ENCODE results near the gene ZFX. TPM values are rescaled to one million over a fixed set of nuclear protein-coding genes. Genes with fewer than 3 reads are reported as not detected.
"Not testable (repeated sequence)": the region's sequence is repeated elsewhere in the genome, so short reads cannot be mapped to it uniquely, and the experiment has no call there.

ZFX gene
- total RNA-seq, result 10 to 100 TPM; 67.6 to 69.9 TPM
- long read RNA-seq, donor 1, full-length matches to known transcripts, result 1 of 10 reads
- long read RNA-seq, donor 1, partial matches to known transcripts, result 0 of 10 reads
- long read RNA-seq, donor 1, other reads (novel, unspliced or antisense), result 9 of 10 reads
- long read RNA-seq, donor 2, partial matches to known transcripts, result 16 of 36 reads
- long read RNA-seq, donor 2, other reads (novel, unspliced or antisense), result 20 of 36 reads

DNA sequence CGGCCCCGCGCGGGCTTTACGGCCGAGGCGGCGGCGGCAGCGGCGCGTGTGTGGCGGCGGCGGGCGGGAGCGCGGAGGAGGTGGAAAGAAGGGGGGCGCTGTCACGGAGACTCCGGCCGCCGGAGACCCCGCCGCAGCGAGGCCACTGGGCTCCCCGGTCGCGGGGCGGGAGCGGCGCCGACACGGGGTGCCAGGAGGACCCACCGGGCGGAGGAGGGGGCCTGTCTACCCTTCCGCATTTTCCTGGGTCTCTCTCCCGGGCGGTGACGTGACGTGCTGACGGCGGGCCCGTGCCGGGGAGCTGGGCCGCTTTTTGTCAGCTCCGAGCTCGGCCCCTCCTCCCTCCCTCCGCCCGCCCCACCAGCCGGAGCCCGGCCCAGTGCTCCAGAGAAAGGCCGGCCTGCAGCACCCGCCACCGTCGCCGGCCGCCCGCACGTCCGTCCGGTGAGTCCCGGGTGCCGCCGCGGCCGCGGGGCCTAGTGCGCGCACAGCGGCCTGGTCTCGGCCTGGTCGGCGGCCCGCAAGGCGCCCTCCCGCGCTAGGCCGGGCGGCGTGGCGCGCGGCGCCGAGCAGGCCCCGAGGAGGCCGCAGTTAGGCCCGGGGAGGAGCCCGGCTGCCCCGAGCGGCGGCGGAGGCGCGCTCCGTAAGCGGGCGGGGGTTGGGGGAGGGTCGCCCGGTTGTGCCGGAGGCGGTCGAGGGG lies at the start of gene ZFX:
TSS of gene ZFX (plus strand) at position 379 of the 700 bp plus-strand sequence. CDS start 23,014 bp downstream, outside the sequence.
- intact Hi-C loops (cut with DNase I), result loop anchor here in 1 of 2 donors (5.0 kb wide), 1 partner anchor 143 kb away; no protein-coding TSS in a partner anchor
- peak; percentile 93 for DNase-seq (ENCODE audit: low spot score)

DNA sequence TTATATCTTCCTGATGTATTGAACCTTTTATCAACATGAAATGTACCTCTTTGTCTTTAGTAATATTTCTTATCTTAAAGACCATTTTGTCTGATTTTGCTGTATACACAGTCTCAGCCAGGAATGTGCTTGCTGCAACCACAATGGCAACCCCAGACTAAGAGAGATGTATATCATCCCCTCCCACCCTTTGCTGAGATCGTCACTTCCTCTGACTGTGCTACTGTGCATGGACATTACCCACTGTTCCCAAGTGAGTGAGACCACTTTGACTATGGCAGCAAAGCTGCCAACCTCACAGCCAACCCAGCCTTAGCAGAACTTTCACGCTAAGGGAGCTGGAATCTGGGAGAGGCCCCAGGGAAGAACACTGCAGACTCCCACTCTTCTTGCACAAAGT lies 48.8 kb upstream of the ZFX start:
- no peak for DNase-seq (ENCODE audit: low spot score)
- intact Hi-C loops (cut with DNase I), result no loop called here

DNA sequence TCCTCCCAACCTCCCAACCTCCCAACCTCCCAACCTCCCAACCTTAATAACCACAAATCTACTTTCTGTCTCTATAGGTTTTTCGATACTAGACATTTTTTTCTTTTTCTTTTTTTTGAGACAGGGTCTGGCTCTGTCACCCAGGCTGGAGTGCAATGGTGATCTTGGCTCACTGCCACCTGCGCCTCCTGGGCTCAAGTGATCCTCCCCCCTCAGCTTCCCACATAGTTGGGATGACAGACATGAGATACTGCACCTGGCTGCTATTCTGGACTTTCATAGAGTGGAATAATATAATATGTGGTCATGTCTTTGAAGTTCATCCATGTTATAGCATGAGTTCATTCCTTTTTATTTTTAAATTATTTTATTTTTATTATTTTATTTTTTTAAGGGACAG lies 39.5 kb upstream of the ZFX start:
- DNase-seq (ENCODE audit: low spot score), result no peak
- intact Hi-C loops (cut with DNase I), result no loop called here

DNA sequence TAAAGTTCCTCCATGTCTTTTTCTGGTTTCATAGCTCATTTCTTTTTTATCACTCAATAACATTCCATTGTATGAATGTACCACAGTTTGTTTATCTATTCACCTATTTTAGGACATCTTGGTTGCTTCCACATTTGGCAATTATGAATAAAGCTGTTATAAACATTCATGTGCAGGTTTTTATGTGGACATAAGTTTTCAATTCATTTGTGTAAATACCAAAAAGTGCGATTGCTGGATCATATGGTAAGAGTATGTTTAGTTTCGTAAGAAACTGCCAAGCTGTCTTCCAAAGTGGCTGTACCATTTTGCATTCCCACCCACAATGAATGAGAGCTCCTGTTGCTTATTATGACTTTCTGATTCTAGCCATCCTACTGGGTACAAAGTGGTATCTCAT lies 36.3 kb upstream of the ZFX start:
- no peak for DNase-seq (ENCODE audit: low spot score)
- intact Hi-C loops (cut with DNase I), result no loop called here

DNA sequence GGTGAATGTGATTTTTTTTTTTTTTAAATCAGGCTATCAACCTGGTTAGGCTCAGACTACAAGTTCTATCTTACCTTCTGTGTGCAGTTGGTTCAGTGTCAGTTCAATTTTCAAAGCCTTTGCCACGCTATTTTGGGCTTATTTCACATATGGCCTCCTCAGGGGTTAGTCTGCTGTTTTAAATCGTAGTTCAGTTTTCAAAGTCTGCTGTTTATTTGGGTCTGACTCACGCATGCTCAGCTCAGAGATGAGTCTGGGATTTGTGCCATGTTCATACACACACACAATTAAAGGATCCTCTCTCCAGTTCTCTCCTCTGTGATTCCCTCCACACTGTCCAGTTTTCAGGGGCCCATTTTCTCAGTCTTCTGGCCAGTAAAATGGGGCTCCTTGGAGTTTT lies 32.3 kb upstream of the ZFX start:
- DNase-seq (ENCODE audit: low spot score), result no peak

DNA sequence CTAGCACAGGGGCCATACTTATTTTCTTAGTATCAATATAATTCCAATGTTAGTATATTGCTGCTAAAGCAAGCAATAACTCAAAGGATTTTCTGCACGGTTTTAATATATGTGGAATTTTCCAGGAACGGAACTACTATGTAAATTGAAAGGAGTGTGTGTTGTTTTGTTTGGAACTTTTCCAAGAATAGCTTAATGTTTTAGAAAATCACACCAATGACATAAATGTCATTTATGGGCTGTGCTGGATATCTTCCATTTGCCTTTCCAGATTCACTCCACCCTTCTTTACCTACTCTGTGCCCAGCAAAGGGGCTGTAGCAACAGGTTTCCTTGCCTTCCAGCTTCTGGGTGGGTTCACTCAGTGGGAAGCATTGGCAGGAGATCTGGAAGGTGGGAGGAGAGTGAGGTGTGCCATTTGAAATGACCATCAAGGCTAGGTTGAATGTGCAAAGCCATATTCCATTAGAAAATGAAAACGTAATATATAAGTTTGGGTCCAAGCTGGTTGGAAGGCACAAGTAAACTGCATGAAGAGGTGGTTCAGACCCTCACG lies 25.2 kb upstream of the ZFX start:
- intact Hi-C loops (cut with DNase I), result no loop called here
- DNase-seq (ENCODE audit: low spot score), result no peak

More for the DNA sequence above, 32.3 kb upstream of the ZFX start:
- intact Hi-C loops (cut with DNase I), result no loop called here

DNA sequence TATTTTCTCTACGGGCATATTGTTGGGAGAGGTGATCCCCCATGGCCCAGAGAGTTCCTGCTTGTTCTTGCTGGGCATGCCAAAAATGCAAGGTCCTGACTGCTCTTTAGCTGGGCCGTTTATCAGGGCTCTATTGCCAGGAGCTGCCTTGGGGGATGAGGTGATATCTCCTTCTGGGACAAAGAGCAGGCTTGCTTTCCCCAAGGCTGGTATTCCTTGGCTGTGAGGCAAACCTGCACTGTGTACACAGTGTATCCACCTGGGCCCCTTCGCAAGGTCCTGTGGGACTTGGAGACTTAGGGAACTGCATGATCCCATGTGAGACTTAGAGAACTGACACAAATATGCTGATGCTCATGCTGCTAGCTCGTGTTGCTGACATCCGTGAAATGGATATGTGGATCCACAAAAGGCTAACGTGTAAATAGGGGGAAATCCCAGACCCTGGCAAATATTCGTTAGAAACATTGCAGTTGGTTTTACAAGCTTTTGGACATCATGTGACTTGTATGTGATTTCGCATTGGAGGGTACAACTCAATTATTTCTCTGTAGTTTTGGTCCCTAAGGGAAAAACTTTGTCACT lies 24.4 kb upstream of the ZFX start:
- intact Hi-C loops (cut with DNase I), result no loop called here
- no peak for DNase-seq (ENCODE audit: low spot score)

DNA sequence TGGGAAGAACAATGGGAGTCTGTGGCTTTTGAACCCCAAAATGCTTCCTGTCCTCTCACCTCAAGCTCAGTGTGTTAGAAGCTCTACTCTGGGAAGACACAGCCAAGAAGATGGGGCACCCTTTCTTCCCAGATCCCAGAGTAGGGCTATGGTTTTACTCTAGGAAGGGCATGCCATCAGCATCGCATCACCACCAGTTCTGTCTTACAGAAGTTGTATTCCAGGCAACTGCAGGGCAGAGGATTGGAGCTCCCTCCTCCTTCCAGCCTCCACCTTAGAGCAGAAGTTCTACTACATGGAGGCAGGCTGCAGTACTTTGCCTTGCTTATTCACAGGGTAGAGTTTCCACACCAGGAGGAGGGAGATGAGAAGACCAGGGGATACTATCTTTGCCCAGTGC lies 18.1 kb upstream of the ZFX start:
- intact Hi-C loops (cut with DNase I), result no loop called here

DNA sequence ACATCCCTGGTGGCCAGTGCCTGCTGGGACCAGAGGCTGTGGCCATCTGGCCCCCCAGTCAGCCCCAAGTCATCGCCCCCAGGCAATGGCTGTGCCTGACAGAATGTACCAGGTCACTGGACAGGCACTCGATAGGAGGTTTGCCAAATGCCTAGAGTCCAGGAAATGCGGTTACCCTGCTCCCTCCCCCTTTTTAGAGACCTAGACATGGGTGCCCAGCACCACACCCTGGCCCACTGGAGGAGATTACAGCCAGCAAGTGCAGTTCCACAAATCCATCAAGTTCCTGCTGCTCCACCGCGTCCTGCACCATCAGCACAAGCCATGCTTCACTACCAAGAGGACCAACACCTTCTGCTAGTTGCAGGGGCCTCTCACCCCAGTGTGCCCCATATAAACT lies 16.2 kb upstream of the ZFX start:
- no peak for DNase-seq (ENCODE audit: low spot score)
- intact Hi-C loops (cut with DNase I), result no loop called here

More for the DNA sequence above, 18.1 kb upstream of the ZFX start:
- no peak for DNase-seq (ENCODE audit: low spot score)

DNA sequence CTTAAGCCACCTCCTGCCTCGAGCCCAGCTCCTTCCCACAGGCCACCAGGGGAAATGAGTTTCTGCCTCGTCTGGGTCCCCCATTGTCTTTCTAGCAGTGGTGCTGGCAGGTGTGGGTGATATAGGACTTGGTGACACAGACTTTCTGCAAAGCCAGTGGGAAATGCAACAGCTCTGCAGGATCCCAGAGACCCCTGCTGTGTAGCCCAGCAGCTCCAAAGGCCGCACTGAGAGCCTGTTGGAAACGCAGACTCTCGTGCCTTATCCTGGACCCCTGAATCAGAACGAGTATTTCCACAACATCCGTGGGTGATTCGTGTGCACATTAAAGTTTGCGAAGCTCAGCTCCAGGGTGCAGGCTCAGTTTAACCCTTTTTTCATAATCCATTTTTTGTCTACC lies 13.8 kb upstream of the ZFX start:
- DNase-seq (ENCODE audit: low spot score); intact Hi-C loops (cut with DNase I): not testable (repeated sequence)

DNA sequence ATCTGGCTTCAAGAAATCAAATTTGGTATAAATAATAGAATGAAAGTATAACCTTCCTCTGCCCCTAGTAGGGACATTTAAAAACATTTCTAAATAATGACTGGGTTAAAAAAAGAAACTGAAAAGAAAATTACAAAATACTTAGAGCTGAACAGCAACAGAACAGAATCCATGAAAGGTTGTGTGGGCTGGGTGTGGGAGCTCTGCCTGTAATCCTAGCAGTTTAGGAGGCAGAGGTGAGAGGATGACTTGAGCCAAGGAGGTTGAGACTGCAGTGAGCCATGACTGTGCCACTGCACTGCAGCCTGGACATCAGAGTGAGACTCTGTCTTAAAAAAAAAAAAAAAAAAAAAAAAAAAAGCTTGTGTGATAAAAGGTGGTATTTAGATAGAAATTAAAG lies 12.3 kb upstream of the ZFX start:
- intact Hi-C loops (cut with DNase I), result no loop called here
- DNase-seq (ENCODE audit: low spot score), result no peak

DNA sequence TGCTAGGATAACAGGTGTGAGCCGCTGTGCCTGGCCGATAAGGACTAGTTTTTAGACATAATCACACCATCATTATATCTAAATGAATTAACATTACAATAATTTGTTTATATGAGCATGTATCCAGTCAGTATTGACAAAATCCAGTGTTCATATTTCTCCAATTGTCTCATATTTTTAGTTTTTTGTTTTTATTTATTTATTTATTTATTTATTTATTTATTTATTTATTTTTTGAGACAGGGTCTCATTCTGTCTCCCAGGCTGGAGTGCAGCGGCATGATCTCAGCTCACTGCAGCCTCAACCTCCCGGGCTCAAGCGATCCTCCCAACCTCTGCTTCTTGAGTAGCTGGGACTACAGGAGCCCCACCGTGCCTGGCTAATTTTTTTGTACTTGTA lies 5.5 kb upstream of the ZFX start:
- DNase-seq (ENCODE audit: low spot score), result not testable (repeated sequence)

DNA sequence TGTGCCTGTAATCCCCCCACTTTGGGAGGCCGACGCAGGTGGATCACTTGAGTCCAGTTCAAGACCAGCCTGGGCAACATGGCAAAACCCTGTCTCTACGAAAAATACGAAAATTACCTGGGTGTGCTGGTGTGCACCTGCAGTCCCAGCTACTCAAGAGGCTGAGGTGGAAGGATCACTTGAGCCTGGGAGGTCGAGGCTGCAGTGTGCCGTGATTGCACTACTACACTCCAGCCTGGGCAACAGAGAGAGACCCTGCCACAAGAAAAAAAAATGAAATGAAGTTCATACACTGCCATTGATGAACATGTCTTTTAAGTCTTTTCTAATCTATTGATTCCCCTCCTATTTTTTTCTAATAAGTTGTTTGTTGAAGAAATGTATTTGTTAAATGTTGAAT lies 5.0 kb upstream of the ZFX start:
- intact Hi-C loops (cut with DNase I), result no loop called here
- no peak for DNase-seq (ENCODE audit: low spot score)

More for the DNA sequence above, 5.5 kb upstream of the ZFX start:
- intact Hi-C loops (cut with DNase I), result not testable (repeated sequence)

DNA sequence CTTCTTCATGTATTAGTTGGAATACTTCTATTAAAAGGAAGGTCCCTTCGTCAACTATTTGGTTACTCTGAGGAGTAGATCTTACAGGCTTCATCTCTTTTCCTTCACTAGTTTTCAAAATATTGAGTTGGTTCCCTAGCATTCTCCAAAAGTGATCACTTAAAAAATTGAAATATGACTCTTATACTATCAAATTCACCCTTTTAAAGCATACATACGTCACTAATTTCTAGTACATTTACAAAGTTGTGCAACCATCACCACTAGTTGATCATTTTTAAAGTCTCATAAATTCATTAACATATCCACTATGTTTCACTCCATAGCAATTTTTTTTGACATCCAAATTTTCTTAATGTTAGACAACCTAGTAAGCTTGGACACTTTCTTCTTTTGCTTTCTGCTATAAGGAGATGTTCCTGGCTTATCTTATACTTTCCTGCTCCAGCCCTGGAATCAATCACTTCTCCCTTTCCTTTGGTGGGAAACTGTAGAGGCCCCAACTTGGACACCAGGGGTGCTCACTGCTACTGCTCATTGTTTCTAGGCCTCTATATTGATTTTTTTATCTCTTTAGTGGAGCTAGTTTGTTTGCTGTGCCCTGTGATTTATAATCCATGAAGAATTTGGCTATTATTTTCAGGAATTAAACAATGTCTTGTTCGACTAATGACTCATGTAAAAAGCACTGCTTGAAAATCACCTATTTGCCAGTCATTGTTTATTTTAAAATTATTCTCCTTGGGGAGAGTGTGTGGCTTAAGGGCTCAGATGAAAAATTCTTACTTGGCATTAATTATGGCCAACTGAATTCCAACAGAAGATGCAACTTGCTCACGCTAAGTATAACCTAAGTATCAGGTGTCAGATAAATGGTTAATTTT lies 4.0 kb upstream of the ZFX start:
- DNase-seq (ENCODE audit: low spot score), result no peak
- intact Hi-C loops (cut with DNase I), result no loop called here

DNA sequence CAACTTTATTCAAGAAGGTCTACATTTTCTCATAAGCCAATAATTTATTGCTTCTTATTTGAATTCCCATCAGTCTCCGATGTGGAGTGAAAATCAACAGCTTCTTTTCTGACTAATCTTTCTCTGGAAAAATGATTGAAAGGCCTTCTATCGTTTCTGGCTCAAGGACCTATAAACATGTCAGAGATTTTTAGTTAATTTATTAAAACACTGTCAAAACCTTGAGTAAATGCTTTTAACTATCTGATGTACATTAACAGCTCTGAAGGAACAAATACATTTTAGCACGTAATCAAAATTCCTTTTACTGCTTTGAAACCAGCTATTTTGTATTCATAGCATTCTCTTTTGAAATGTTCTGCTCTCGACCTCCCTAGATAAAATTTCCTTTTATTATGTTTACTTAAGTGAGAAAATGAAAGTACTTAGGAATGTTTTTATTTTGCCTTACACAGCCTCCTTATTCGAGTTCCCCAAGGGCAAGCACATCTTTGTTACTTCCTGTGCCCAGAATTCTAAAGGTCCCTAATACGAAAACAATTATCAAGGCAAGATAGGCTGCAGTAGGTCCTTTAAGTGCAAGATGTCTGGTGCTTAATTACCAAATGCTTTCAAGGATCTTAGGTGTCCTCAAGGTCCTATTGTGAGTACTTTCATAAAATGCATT lies 3.1 kb upstream of the ZFX start:
- intact Hi-C loops (cut with DNase I), result no loop called here
- DNase-seq (ENCODE audit: low spot score), result no peak

DNA sequence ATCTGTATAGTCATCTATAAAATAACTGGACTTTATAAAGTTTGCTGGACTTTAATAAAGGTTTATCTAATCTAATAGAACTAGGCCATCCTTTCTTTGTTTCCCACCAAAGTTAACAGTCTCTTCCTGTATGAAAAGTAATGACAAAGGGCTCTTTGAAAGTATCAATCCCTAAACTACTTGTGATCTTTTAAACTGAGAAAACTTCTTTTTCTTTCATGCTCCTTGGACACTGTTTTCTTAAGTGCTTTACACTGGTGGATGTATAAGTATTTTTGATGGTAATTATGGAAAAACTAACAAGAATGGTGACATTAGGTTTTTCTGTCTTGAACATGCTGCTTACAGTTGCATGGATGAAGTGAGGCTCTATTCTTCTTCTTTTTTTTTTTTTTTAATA lies 2.4 kb upstream of the ZFX start:
- no peak for DNase-seq (ENCODE audit: low spot score)
- intact Hi-C loops (cut with DNase I), result no loop called here

DNA sequence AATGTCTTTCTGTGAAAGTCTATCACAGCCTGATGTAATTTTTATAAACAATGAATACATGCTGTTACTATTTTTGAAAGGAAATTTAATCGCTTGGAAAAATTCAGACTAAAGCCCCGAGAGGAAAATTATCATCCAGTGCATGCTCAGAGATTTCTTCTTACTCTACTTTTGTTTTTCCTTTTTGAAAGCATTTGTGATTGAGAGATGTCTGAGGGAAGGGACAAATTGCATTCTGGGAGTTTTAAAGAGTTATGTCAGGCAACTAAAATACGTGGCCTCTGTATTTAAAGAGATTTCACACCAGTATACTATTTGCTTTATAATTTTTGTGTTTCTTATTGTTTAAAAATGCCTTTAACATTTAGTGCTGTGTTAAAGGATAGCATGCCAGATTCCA lies 1.4 kb upstream of the ZFX start:
- DNase-seq (ENCODE audit: low spot score), result no peak
- intact Hi-C loops (cut with DNase I), result no loop called here

DNA sequence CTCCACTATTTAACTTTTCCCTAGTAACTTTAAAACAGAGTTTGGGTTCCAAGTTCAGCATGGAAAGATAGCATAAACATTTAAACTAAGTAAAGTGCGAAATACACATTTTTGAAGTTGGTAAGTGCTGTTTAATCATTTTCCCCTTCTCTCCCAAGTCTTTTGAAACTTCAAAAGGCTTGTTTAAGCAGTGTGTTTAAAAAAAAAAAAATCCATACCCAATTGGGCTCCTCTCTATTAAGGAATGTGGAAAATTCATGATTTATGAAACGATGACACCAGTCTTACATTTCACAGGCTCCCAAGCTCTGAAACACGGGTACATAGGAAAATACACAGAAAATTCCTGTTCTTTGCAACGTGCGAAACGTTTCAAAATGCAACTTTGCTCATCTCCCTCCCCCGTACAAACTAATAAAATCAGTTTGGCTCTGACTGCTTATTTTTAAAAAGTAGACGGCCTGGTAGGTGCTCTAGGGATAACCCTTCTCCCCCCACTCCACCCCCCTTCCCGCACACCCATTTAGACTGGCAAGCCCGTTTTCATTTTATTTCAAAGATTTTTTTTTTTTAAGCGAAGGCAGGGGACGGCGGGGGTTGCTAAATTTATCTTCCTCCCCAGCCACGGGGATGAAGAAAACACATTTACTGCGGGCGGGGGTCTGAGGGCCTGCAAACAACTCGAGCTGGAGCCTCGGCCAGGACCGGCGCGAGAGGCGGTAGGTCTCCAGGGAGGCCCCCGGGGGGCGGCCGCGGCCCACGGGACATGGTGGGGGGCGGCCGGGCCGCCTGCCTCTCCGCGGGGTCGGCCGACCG lies 786 bp upstream of the ZFX start:
- no peak for DNase-seq (ENCODE audit: low spot score)

More for the DNA sequence above, 786 bp upstream of the ZFX start:
- intact Hi-C loops (cut with DNase I), result no loop called here
